ENCODE measurements around the gene RERE.

GRCh38 chr1:8518490-8518801 is 299.0 kb downstream of the RERE start:
- TF ChIP-seq, protein P1, sequence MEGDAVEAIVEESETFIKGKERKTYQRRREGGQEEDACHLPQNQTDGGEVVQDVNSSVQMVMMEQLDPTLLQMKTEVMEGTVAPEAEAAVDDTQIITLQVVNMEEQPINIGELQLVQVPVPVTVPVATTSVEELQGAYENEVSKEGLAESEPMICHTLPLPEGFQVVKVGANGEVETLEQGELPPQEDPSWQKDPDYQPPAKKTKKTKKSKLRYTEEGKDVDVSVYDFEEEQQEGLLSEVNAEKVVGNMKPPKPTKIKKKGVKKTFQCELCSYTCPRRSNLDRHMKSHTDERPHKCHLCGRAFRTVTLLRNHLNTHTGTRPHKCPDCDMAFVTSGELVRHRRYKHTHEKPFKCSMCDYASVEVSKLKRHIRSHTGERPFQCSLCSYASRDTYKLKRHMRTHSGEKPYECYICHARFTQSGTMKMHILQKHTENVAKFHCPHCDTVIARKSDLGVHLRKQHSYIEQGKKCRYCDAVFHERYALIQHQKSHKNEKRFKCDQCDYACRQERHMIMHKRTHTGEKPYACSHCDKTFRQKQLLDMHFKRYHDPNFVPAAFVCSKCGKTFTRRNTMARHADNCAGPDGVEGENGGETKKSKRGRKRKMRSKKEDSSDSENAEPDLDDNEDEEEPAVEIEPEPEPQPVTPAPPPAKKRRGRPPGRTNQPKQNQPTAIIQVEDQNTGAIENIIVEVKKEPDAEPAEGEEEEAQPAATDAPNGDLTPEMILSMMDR (IDR thresholded peaks at IDR 0.05) = no peak
- no peak for TF ChIP-seq POLR2A (IDR thresholded peaks at IDR 0.05)

Measured in body of pancreas (tissue), 4 donors.